IMR-90 (cell line): ENCODE results near the gene NDFIP2.

ENCODE experiments used
- CEBPB ChIP-seq: IDR thresholded peaks from 2 replicates; pipeline ENCODE4 v1.6.1; 2012; ENCODE audit warnings: low read depth, low read length, improper control_type of control experiment
- CTCF ChIP-seq: conservative IDR thresholded peaks from 2 replicates; pipeline ENCODE4 v1.5.1; 2012; ENCODE audit warnings: mild to moderate bottlenecking, low read depth, low read length, improper control_type of control experiment
- ELK1 ChIP-seq: fragments of 150-350 bp; IDR thresholded peaks from 2 replicates; pipeline ENCODE4 v1.6.1; 2016; ENCODE audit warnings: low read depth, mild to moderate bottlenecking, low read length, moderate library complexity, borderline replicate concordance
- FOS ChIP-seq: fragments of 150-350 bp; IDR thresholded peaks from 2 replicates; pipeline ENCODE4 v1.6.1; 2016; ENCODE audit warnings: low read depth, low read length
- MAFK ChIP-seq: IDR thresholded peaks from 2 replicates; pipeline ENCODE4 v1.6.1; 2012; ENCODE audit warnings: low read depth, low read length, improper control_type of control experiment
- MAZ ChIP-seq: IDR thresholded peaks from 2 replicates; pipeline ENCODE4 v1.6.1; 2012; ENCODE audit warnings: low read depth, mild to moderate bottlenecking, low read length, improper control_type of control experiment, moderate library complexity, borderline replicate concordance
- MXI1 ChIP-seq: IDR thresholded peaks from 2 replicates; pipeline ENCODE4 v1.6.1; 2012; ENCODE audit warnings: low read depth, mild to moderate bottlenecking, low read length, moderate library complexity, borderline replicate concordance
- POLR2A ChIP-seq: IDR thresholded peaks from 2 replicates; pipeline ENCODE4 v1.6.1; 2012; ENCODE audit warnings: mild to moderate bottlenecking, low read depth, low read length
- RAD21 ChIP-seq: IDR thresholded peaks from 2 replicates; pipeline ENCODE4 v1.6.1; 2012; ENCODE audit warnings: low read length, improper control_type of control experiment
- RCOR1 ChIP-seq: IDR thresholded peaks from 2 replicates; pipeline ENCODE4 v1.6.1; 2012; ENCODE audit warnings: mild to moderate bottlenecking, low read length, improper control_type of control experiment; ENCODE audit not compliant: insufficient replicate concordance
- RFX5 ChIP-seq: IDR thresholded peaks from 2 replicates; pipeline ENCODE4 v1.8.0; 2012; ENCODE audit warnings: low read depth, mild to moderate bottlenecking, low read length, moderate library complexity
- USF2 ChIP-seq: fragments of 150-350 bp; IDR thresholded peaks from 2 replicates; pipeline ENCODE4 v1.6.1; 2017; ENCODE audit warnings: mild to moderate bottlenecking, antibody characterized with exemption, low read length, low read depth

GRCh38 chr13:79442221-79442620 lies 38.7 kb upstream of the NDFIP2 start:
- TF ChIP-seq ELK1 (no peak), CTCF (no peak), POLR2A (no peak), MXI1 (no peak), RFX5 (no peak), USF2 (no peak), CEBPB (no peak), MAZ (no peak), FOS (no peak), MAFK (no peak), RCOR1 (no peak), RAD21 (no peak)
